ENCODE data around the gene LHX4.

GRCh38 chr1:180239145-180240096 lies 9.4 kb downstream of the LHX4 start:
- TF ChIP-seq, protein P1, sequence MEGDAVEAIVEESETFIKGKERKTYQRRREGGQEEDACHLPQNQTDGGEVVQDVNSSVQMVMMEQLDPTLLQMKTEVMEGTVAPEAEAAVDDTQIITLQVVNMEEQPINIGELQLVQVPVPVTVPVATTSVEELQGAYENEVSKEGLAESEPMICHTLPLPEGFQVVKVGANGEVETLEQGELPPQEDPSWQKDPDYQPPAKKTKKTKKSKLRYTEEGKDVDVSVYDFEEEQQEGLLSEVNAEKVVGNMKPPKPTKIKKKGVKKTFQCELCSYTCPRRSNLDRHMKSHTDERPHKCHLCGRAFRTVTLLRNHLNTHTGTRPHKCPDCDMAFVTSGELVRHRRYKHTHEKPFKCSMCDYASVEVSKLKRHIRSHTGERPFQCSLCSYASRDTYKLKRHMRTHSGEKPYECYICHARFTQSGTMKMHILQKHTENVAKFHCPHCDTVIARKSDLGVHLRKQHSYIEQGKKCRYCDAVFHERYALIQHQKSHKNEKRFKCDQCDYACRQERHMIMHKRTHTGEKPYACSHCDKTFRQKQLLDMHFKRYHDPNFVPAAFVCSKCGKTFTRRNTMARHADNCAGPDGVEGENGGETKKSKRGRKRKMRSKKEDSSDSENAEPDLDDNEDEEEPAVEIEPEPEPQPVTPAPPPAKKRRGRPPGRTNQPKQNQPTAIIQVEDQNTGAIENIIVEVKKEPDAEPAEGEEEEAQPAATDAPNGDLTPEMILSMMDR (IDR thresholded peaks at IDR 0.05), result no peak
- TF ChIP-seq POLR2AphosphoS5 (IDR thresholded peaks at IDR 0.05), result no peak
